GM12864 (cell line): ENCODE results near the gene PRKCZ.
A peak's percentile ranks its signal among the peaks of the same experiment; 100 is the strongest.

Experiments used
- DNase-seq: peaks from one replicate; pipeline ENCODE4 v3.0.0-alpha.2; 2011; ENCODE audit warnings: low read depth
- H3K4me3 ChIP-seq: 2 replicates; pipeline ENCODE4 v1.5.1; 2011; ENCODE audit warnings: mild to moderate bottlenecking, low read depth, low read length, control low read depth
- TF ChIP-seq, protein P1 (sequence below): IDR thresholded peaks from 2 replicates; pipeline ENCODE4 v1.5.1; 2011; ENCODE audit warnings: low read depth, mild to moderate bottlenecking, moderate library complexity, low read length, control low read depth, inconsistent platforms; ENCODE audit errors: missing control alignments

PRKCZ gene

DNA sequence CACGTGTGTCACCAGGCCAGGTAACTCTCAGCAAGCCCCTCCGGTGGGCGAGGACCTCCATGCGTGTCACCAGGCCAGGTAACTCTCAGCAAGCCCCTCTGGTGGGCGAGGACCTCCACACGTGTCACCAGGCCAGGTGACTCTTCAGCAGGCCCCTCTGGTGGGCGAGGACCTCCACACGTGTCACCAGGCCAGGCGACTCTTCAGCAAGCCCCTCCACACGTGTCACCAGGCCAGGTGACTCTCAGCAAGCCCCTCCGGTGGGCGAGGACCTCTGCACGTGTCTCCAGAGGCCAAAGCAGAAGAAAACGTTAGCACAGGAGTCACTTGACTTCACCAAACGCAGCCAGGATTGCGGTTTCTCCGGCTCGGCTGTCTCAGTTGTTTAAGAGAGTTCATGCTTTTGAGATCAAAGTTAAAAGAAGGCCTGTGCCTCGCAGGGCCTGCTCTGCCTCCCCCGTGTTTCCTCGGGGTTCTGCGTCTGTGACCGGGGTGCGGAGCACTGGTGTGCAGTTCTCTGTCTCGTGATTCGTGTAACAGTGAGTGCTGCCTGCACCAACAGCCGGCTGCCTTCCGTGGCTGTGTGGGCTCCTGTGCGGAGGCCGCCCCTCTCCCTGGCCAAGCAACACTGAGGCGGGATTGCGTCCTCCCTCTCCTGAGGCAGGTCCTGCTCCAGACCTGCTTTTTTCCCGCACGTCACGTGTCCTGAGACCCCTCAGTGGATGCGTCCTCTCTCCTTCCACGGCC is 56.6 kb downstream of the PRKCZ start:
- no peak overlapping the region for H3K4me3 ChIP-seq
- TF ChIP-seq, protein P1, sequence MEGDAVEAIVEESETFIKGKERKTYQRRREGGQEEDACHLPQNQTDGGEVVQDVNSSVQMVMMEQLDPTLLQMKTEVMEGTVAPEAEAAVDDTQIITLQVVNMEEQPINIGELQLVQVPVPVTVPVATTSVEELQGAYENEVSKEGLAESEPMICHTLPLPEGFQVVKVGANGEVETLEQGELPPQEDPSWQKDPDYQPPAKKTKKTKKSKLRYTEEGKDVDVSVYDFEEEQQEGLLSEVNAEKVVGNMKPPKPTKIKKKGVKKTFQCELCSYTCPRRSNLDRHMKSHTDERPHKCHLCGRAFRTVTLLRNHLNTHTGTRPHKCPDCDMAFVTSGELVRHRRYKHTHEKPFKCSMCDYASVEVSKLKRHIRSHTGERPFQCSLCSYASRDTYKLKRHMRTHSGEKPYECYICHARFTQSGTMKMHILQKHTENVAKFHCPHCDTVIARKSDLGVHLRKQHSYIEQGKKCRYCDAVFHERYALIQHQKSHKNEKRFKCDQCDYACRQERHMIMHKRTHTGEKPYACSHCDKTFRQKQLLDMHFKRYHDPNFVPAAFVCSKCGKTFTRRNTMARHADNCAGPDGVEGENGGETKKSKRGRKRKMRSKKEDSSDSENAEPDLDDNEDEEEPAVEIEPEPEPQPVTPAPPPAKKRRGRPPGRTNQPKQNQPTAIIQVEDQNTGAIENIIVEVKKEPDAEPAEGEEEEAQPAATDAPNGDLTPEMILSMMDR: no peak
- DNase-seq: no peak

DNA sequence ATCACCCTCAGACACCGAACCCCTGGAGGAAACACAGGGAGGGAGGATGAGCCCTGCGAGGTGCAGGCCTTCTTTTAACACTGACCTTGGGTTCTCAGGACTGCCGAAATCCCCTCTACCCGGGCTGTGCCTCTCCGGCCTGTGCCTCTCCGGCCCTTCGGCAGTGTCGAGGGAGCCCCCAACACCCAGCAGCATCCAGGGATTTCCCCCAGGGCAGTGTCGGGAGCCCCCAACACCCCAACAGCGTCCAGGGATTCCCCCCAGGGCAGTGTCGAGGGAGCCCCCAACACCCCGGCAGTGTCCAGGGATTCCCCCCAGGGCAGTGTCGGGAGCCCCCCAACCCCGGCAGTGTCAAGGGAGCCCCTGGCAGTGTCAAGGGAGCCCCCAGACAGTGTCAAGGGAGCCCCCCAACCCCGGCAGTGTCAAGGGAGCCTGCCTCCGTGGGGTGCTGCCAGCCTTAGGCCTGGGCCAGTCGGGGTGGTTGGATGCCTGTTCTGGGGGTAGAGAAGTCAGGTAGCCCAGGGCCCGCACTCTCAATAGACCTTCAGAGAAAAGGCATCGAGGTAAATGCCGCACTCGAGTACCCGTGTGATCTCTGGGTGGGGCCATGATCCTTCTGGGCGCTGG is 57.5 kb downstream of the PRKCZ start:
- H3K4me3 ChIP-seq: no peak overlapping the region
- TF ChIP-seq, protein P1: no peak
- no peak for DNase-seq

DNA sequence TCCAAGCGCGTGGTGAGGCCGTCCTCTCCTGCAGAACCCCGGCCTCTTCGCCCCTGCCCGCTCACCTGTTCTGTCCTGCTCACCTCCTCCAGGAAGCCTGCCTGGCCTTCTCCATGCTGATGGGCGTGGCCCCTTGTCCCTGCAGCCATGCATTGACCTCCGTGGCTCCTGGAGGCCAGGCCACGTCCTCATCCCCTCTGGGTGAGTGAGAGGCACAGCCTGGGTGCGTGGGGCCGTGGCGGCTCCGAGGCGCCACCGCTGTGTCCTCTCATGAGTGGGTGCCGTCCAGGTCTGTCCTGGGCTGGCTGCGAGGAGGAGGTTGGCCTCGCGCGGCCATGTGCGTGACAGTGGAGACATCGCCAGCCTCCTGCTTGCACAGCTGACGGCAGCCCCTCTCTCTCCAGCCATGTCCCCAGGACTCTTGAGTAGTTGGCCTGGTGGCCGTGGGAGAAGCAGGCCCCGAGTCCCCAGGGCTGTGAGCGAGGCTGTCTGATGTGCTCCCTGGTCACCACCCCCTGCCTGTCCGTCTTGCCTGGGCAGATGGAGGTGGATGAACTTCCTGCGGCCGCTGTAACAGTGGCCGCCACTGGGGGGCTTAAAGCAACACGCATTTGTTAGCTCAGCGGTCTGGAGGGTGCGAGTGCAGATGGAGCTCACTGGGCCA is 58.1 kb downstream of the PRKCZ start:
- DNase-seq: no peak
- H3K4me3 ChIP-seq: no peak overlapping the region
- TF ChIP-seq, protein P1: peak; percentile 34

DNA sequence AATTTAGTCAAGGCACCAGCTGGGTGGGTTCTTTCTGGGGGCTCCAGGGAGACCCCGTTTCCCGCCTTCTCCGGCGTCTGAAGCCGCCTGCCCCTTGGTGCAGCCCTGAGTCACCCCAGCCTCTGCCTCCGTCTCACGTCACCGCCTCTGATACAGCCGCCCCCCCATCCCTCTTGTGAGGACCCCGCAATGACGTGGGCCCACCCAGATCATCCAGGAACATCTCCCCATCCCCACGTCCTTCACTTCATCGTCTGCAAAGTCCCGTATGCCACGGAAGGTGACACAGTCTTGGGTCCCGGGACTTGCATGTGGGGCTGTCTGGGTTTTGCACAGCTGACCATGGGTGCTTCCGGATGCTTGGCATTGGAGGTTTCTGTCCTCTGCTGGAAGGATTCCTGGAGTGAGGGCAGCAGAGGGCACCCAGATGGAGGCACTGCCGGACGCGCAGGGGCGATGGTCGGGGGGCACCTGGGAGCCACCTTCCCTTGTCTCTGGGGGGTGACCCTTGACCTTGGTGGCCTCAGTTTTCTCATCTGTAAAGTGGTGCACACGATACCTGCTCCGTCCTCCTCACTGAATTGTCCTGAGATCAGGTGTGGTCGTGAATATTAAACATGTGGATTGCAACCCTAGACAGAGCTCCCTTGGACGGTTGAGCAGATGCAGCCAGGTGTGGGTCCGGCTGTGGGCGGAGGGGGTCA is 58.8 kb downstream of the PRKCZ start:
- H3K4me3 ChIP-seq: no peak overlapping the region
- DNase-seq: no peak
- TF ChIP-seq, protein P1: no peak

DNA sequence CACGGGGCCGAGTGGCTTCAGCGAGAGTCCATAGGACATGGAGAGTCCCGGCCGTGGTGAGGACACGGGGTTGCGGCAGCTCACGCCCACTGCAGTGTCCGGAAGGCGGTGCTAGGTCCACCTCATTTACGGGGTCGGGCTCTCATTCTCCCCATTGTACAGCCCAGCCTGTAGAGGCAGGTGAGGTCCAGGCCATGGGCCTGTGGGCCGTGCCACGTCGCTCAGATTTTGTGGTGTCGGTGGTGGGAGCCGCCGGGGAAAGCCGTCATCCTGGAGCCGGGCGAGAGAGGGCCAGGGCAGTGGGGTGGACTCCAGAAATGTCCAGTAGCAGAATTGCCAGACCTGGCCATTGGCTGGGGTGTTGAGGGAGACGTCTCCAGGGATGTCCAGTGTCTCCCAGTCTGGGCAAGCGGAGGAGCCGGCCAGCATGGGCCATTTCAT is 59.4 kb downstream of the PRKCZ start:
- H3K4me3 ChIP-seq: no peak overlapping the region
- DNase-seq: no peak
- TF ChIP-seq, protein P1: no peak

DNA sequence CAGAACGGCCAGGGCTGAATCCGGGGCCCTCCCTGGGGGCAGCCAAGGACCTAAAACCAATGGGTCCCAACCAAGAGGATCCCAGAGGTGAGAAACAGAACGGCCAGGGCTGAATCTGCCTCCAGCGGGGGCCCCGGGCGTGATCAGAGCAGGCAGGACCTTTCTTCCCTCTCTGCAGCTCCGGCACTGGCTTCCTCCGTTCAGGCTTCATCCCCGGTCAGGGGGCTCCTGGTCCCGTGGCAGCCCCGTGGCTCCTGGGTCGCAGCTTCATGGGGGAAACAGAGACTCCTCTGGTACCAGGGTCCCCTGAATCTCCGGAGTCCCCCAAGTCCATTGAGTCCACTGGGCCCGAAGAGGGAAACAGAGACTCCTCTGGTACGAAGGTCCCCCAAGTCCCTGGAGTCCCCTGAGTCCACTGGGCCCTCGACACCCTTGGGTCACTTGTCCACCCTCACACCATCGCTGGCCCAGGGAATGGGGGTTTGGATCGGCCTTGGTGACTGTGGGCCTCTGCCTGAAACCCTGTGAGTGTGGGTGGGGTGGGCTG is 60.1 kb downstream of the PRKCZ start:
- TF ChIP-seq, protein P1: no peak
- no peak overlapping the region for H3K4me3 ChIP-seq
- no peak for DNase-seq
